ENCODE data around the gene SHFL.

SHFL gene

GRCh38 chr19:10135551-10136334, 49.6 kb downstream of the SHFL start:
- no peak for DNase-seq

DNA sequence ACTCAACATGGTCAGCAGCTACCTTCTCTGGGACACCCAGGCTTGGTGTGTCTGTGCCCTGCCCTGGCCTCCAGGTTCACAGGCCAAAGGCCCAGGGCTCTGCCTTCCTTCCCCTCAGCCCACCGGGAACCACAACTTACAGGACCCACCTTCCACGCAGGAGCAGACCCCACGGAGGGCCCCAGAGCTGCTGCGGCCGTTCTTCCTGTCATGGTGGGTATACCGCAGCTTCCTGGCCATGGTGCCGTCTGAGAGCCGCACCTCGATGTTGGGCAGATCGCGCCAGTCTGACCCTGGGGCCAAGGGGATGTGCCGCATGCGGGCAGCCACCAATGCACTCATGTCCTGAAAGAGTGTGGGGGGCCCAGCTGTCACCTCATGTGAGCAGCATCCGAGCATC, 50.8 kb downstream of the SHFL start:
- DNase-seq: no peak

DNA sequence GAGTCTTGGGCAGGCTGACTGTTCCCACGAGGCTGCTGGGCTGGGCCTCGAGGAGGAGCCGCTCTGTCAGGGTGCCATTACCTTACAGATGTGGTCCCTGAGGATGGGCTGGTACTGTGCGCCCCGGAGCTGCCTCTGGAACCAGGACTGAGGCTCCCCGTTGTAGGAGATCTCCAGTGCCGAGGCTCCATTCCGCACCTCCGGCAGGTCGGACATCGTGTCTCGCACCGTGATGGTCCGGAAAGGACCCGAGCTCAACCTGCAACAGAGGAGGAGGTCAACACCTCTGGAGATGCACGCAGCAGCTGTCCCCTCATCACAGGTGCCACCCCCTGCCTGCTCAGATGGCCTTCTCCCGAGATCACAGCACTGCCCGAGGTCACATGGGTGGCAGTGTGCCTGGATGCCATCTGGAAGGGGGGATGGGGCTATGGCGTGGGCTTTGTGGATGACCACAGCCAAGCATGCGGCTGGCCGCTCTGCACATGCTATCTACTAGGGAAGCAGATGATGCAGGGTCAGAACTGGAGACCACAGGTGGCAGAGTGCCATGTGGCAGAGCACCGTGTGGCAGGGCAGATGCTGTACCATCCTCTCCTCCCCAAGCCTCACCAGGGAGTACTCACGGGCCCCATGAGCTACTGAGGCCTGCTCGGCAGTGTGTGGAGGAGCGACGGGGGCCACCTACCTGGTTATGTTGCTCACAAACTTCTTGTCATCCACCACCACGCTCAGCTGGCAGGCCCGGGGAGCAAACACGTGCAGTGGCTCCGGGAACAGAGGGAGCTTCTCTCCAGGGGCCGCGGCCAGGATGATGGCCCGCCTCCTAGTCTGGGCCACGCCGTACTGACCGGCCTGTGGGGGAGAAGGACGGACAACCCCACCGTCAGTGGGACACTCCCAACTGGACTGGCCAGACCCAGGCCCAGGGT, 51.9 kb downstream of the SHFL start:
- DNase-seq: no peak

- no peak for DNase-seq
Observed at GRCh38 chr19:10138879-10139795, 53.0 kb downstream of the SHFL start.

GRCh38 chr19:10139952-10140351, 53.8 kb downstream of the SHFL start:
- DNase-seq: no peak

- DNase-seq: no peak
Observed at GRCh38 chr19:10141479-10141878, 55.4 kb downstream of the SHFL start.

- no peak for DNase-seq
Observed at GRCh38 chr19:10141973-10142372, 55.9 kb downstream of the SHFL start.
